IMR-90 (cell line): Measurements from ENCODE around the gene DCAF6. TPM values are rescaled to one million over a fixed set of nuclear protein-coding genes. Genes with fewer than 3 reads are reported as not detected.

Experiments used
- ATAC-seq: fragments of 200-7000 bp; cut with Tn5 transposase; 2 replicates; pipeline ENCODE4 v1.9.1; 2020; ENCODE audit warnings: low read depth, mild to moderate bottlenecking, moderate library complexity
- BruUV-seq: library from RNA; stranded (reverse); fragments of 400-500 nt; replicated peaks from 2 replicates; lab custom pipeline; 2021; lab: Mats Ljungman, UMichigan
- CTCF ChIA-PET: fragments of 300-600 bp; formaldehyde crosslinking; extraction: SDS; loops from one replicate; lab custom pipeline; 2021; ENCODE audit warnings: antibody characterized with exemption; lab: Yijun Ruan, JAX
- POLR2A ChIA-PET: fragments of 300-600 bp; sonication (Branson Sonifier 250); formaldehyde crosslinking; loops from one replicate; lab custom pipeline; 2022; ENCODE audit warnings: antibody characterized with exemption; ENCODE audit not compliant: unreplicated experiment; lab: Charles Lee
- DNase-seq: peaks from one replicate; pipeline ENCODE4 v3.0.0; 2013
- H2AFZ ChIP-seq: replicated peaks from 2 replicates; pipeline ENCODE3; 2013; ENCODE audit warnings: low read length, mild to moderate bottlenecking; ENCODE audit not compliant: poor library complexity
- H2AK5ac ChIP-seq: 2 replicates; pipeline ENCODE4 v1.6.1; 2013; ENCODE audit warnings: low read depth, low read length, inconsistent platforms
- H2AK9ac ChIP-seq: replicated peaks from 2 replicates; pipeline ENCODE3; 2013; ENCODE audit warnings: mild to moderate bottlenecking, low read depth, low read length, moderate library complexity; ENCODE audit not compliant: poor library complexity
- H2BK120ac ChIP-seq: 2 replicates; pipeline ENCODE4 v1.6.1; 2013; ENCODE audit warnings: low read depth, low read length, inconsistent platforms
- H2BK15ac ChIP-seq: 3 replicates; pipeline ENCODE4 v1.6.1; 2013; ENCODE audit warnings: low read depth, low read length, inconsistent platforms
- H2BK20ac ChIP-seq: 2 replicates; pipeline ENCODE4 v1.6.1; 2013; ENCODE audit warnings: low read depth, mild to moderate bottlenecking, inconsistent platforms, low read length, moderate library complexity
- H2BK5ac ChIP-seq: 2 replicates; pipeline ENCODE4 v1.6.1; 2013; ENCODE audit warnings: mild to moderate bottlenecking, low read depth, low read length, inconsistent platforms; ENCODE audit not compliant: poor library complexity, severe bottlenecking
- H3K14ac ChIP-seq: replicated peaks from 2 replicates; pipeline ENCODE4 v1.6.1; 2013; ENCODE audit warnings: low read depth, low read length, inconsistent platforms
- H3K18ac ChIP-seq: 2 replicates; pipeline ENCODE4 v1.6.1; 2013; ENCODE audit warnings: low read depth, low read length, control low read depth
- H3K23ac ChIP-seq: 2 replicates; pipeline ENCODE4 v1.6.1; 2013; ENCODE audit warnings: low read depth, low read length, inconsistent platforms
- H3K27ac ChIP-seq: 2 replicates; pipeline ENCODE4 v1.5.1; 2013; ENCODE audit warnings: mild to moderate bottlenecking, control low read depth, low read length; ENCODE audit not compliant: insufficient read depth
- H3K27me3 ChIP-seq: 2 replicates; pipeline ENCODE4 v1.6.1; 2013; ENCODE audit warnings: low read length; ENCODE audit not compliant: control insufficient read depth, insufficient read depth
- H3K36me3 ChIP-seq: 2 replicates; pipeline ENCODE4 v1.6.1; 2013; ENCODE audit warnings: low read length, mixed read lengths; ENCODE audit not compliant: control insufficient read depth, insufficient read depth
- H3K4ac ChIP-seq: 2 replicates; pipeline ENCODE4 v1.6.1; 2013; ENCODE audit warnings: low read depth, low read length, inconsistent platforms
- H3K4me1 ChIP-seq: 2 replicates; pipeline ENCODE4 v1.6.1; 2013; ENCODE audit warnings: low read length, mixed read lengths; ENCODE audit not compliant: control insufficient read depth, insufficient read depth
- H3K4me2 ChIP-seq: 2 replicates; pipeline ENCODE4 v1.6.1; 2013; ENCODE audit warnings: low read depth, mild to moderate bottlenecking, control low read depth, low read length, moderate library complexity
- H3K4me3 ChIP-seq: 2 replicates; pipeline ENCODE4 v1.5.1; 2013; ENCODE audit warnings: low read depth, mild to moderate bottlenecking, control low read depth, low read length, moderate library complexity; ENCODE audit not compliant: insufficient read depth
- H3K56ac ChIP-seq: 2 replicates; pipeline ENCODE4 v1.6.1; 2013; ENCODE audit warnings: low read length, inconsistent platforms; ENCODE audit not compliant: insufficient read depth; ENCODE audit errors: extremely low read depth
- H3K79me1 ChIP-seq, 2 experiments: 2 replicates each; pipeline ENCODE4 v1.6.1; 2013; ENCODE audit warnings: low read length in 2 of 2, inconsistent platforms in 1 of 2, low read depth in 1 of 2
- H3K9ac ChIP-seq: 2 replicates; pipeline ENCODE4 v1.6.1; 2013; ENCODE audit warnings: low read depth, low read length, control low read depth
- H3K9me1 ChIP-seq: 2 replicates; pipeline ENCODE4 v1.6.1; 2013; ENCODE audit warnings: low read length, inconsistent platforms; ENCODE audit not compliant: insufficient read depth
- H3K9me3 ChIP-seq: 2 replicates; pipeline ENCODE4 v1.6.1; 2013; ENCODE audit warnings: low read length; ENCODE audit not compliant: control insufficient read depth, insufficient read depth
- H4K20me1 ChIP-seq: 2 replicates; pipeline ENCODE4 v1.6.1; 2013; ENCODE audit warnings: low read length, inconsistent platforms; ENCODE audit not compliant: insufficient read depth
- H4K5ac ChIP-seq: 2 replicates; pipeline ENCODE4 v1.6.1; 2013; ENCODE audit warnings: mild to moderate bottlenecking, low read depth, low read length, control low read depth
- H4K8ac ChIP-seq, 2 experiments: 2 replicates each; pipeline ENCODE4 v1.6.1; 2013; ENCODE audit warnings: low read depth in 2 of 2, low read length in 2 of 2, control low read depth in 1 of 2, inconsistent platforms in 1 of 2
- H4K91ac ChIP-seq: 2 replicates; pipeline ENCODE4 v1.6.1; 2013; ENCODE audit warnings: low read depth, low read length, inconsistent platforms; ENCODE audit not compliant: insufficient read depth
- CEBPB ChIP-seq: IDR thresholded peaks from 2 replicates; pipeline ENCODE4 v1.6.1; 2012; ENCODE audit warnings: low read depth, low read length, improper control_type of control experiment
- CTCF ChIP-seq: conservative IDR thresholded peaks from 2 replicates; pipeline ENCODE4 v1.5.1; 2012; ENCODE audit warnings: mild to moderate bottlenecking, low read depth, low read length, improper control_type of control experiment
- MAFK ChIP-seq: IDR thresholded peaks from 2 replicates; pipeline ENCODE4 v1.6.1; 2012; ENCODE audit warnings: low read depth, low read length, improper control_type of control experiment
- MAZ ChIP-seq: IDR thresholded peaks from 2 replicates; pipeline ENCODE4 v1.6.1; 2012; ENCODE audit warnings: low read depth, mild to moderate bottlenecking, low read length, improper control_type of control experiment, moderate library complexity, borderline replicate concordance
- NFE2L2 ChIP-seq: fragments of 150-350 bp; IDR thresholded peaks from 2 replicates; pipeline ENCODE4 v1.6.1; 2016; ENCODE audit warnings: low read depth, mild to moderate bottlenecking, low read length
- USF2 ChIP-seq: fragments of 150-350 bp; IDR thresholded peaks from 2 replicates; pipeline ENCODE4 v1.6.1; 2017; ENCODE audit warnings: mild to moderate bottlenecking, antibody characterized with exemption, low read length, low read depth
- WGBS, 2 experiments: methylation state at CpG; one replicate each; pipeline versions ENCODE4 v1.1.5 to v1.1.7; 2013; ENCODE audit warnings: missing lambda C conversion rate in 2 of 2; ENCODE audit not compliant: insufficient read length in 1 of 2; ENCODE audit errors: extremely low coverage in 2 of 2; 5-methylcytosine and 5-hydroxymethylcytosine counted together
- dilution Hi-C: fragments of 300-500 bp; cut with HindIII; formaldehyde crosslinking; loops from one replicate; pipeline ENCODE4 v1.14.3; 2018; ENCODE audit warnings: low sequenced_read_pairs; ENCODE audit not compliant: unreplicated experiment
- in situ Hi-C: fragments of 300-500 bp; cut with MboI; formaldehyde crosslinking; loops from 3 replicates; pipeline ENCODE4 v1.14.3; 2019; ENCODE audit warnings: low sequenced_read_pairs, inconsistent platforms, mixed read lengths
- intact Hi-C: fragments of 100-400 bp; cut with micrococcal nuclease; formaldehyde crosslinking; loops from 2 replicates; pipeline ENCODE4 v1.10.0; 2022
- polyA plus RNA-seq, 3 experiments: library from polyadenylated mRNA; depleted of rRNA; stranded (reverse); fragments of >200 nt; gene quantifications; 2 replicates each; pipeline ENCODE4 v1.2.3, GENCODE V29; 2012; ENCODE audit warnings: low replicate concordance in 1 of 3
- total RNA-seq: library from RNA; depleted of rRNA; stranded (reverse); fragments of >200 nt; gene quantifications from 2 replicates; pipeline ENCODE4 v1.2.3, GENCODE V29; 2012

DCAF6 gene
- total and polyA plus RNA-seq, 2 of the 4 experiments (the other 2 are of a cell fraction), result 60.4 to 88.7 TPM

- Histone ChIP-seq H2AFZ (no peak overlapping the region), H2AK5ac (no peak overlapping the region), H2BK20ac (no peak overlapping the region), H3K9me3 (no peaks in the 10 kb centered on the region), H3K4me3 (no peak overlapping the region), H4K20me1 (no peaks in the 10 kb centered on the region), H3K79me1 (peaks cover 0 to 4% of the 10 kb centered on the region in 2 experiments; a peak in 2 of 4 replicates), H2BK15ac (no peak overlapping the region), H2BK5ac (no peak overlapping the region), H3K4me2 (no peak overlapping the region), H3K27ac (no peak overlapping the region), H3K9me1 (peaks cover 5% of the 10 kb centered on the region), H3K14ac (no peak overlapping the region), H4K5ac (no peak overlapping the region), H2BK120ac (no peak overlapping the region), H3K27me3 (no peaks in the 10 kb centered on the region), H3K18ac (no peak overlapping the region), H3K23ac (no peak overlapping the region), H3K56ac (no peak overlapping the region), H3K4ac (no peak overlapping the region), H4K8ac (no peak overlapping the region), H3K4me1 (no peaks in the 10 kb centered on the region), H4K91ac (no peak overlapping the region), H2AK9ac (no peak overlapping the region), H3K36me3 (peaks cover 28% of the 10 kb centered on the region), H3K9ac (no peak overlapping the region)
- intact Hi-C loops, result loop anchor here (1.0 kb wide), 1 partner anchor 12 kb away; no protein-coding TSS in a partner anchor
- BruUV-seq, result no TSS peak
- CTCF ChIA-PET, result interaction anchor here (1.2 to 2.4 kb wide), 2 partner anchors 9 to 19 kb away, joined by 3 to 8 read pairs; no protein-coding TSS in a partner anchor
- TF ChIP-seq NFE2L2 (no peak), MAZ (no peak), CTCF (no peak), MAFK (no peak), CEBPB (no peak), USF2 (no peak)
- DNase-seq (no peak), ATAC-seq (no peak)
- in situ Hi-C loops, result no loop called here
- WGBS, 2 experiments, result 91% methylated on average over 6 of the region's 8 CpGs; no CpG with 5 or more reads in 1 of the 2 experiments
- dilution Hi-C loops, result no loop called here
- POLR2A ChIA-PET, result no interaction called here
Observed at GRCh38 chr1:168101336-168101735, 164.9 kb downstream of the DCAF6 start.
